Activated CD4-positive, alpha-beta T cell treated with anti-CD3 and anti-CD28 coated beads for 1 hour (primary cell): ENCODE measurements around the gene TMSB10.
A peak's percentile ranks its signal among the peaks of the same experiment; 100 is the strongest.
"Not testable (repeated sequence)": the region's sequence is repeated elsewhere in the genome, so short reads cannot be mapped to it uniquely, and the experiment has no call there.

Source experiments
- DNase-seq: peaks from one replicate; pipeline ENCODE4 v3.0.0-alpha.2; 2020

The TMSB10 gene

DNA sequence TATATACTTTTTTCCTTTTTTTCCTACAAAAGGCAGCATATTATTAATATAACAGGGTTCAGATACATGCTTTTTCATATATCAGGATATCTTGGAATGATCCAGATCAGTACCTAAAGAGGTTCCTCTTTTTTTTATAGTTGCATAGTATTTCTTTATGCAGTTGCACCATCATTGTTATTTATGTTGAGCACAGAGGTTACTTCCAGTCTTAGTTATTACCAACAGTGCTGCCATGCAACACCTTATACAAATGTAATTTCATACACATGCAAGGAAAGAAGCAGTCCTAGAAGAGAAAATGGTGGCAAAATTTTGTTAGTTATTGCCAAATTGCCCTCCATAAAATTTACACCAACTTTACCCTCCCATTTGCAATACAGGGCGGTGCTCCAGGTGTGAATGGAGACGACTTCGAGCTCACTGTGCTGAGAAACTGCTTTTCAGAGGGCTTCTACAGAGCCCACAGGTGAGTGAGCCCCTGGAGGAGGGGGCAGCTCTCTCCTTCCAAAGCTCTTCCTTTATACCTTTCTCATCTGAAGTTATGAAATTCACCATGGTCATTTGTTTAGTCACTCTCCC lies 35.5 kb downstream of the TMSB10 start:
- DNase-seq = no peak

DNA sequence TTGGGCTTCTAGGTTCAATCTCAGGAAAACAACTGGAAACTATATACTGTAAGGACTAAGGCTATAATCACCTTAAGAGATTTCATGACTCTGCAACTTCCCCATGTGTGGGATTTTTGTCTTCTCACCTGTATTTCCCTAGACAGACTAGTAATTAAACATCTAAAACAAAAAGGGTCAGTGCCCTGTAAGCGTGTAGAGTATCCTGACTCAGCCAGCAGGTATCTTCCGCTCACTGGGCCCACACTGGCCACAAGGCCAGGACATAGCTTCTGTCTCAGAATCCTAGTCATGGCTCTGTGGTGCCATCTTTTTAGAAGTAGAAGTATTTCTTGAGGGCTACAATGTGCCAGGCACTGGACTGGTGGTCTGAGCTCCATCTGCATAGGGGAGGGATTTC lies 36.7 kb downstream of the TMSB10 start:
- DNase-seq = no peak

DNA sequence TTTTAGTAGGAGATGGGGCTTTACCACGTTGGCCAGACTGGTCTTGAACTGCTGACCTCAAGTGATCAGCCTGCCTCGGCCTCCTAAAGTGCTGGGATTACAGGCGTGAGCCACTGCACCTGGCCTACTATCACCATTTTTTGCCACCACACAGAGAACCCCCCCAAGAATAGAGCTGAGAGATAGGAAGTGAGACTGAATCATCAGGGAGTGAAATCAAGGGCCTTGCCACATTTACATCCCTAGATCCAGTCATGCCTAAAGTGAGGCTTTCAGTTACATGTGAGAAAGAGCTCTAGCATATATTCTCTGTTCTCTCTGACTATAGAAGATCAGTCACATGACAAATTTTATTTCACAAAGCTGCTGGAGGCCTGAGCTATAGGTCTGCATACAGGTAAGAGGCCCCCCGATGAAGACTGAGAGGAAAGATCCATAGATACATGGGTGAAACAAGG lies 37.5 kb downstream of the TMSB10 start:
- DNase-seq = no peak

DNA sequence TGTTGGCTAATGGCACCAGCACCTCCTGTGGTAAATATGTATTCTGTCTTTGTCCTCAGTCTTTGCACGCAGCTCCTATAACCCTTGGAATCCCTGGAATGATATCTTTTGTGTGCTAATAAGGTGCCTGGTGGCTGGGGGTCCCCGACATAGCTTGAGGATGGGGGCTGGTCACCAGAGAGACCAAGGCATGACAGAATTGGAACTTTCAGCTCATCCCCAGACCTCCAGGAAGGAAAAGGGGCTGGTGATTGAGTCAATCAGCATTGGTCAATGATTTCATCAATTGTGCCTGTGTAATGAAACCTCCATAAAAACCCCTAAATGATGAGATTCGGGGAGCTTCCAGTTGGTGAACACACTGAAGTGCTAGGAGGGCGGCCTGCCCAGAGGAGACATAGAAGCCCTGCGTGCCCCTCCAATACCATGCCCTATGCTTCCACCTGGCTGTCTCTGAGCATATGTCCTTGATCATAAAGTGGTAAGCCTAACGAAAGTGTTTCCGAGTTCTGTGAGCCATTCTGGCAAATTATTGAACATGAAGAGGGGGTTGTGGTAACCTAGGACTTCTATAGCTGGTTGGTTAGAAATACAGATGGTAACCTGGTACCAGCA lies 38.9 kb downstream of the TMSB10 start:
- no peak for DNase-seq

DNA sequence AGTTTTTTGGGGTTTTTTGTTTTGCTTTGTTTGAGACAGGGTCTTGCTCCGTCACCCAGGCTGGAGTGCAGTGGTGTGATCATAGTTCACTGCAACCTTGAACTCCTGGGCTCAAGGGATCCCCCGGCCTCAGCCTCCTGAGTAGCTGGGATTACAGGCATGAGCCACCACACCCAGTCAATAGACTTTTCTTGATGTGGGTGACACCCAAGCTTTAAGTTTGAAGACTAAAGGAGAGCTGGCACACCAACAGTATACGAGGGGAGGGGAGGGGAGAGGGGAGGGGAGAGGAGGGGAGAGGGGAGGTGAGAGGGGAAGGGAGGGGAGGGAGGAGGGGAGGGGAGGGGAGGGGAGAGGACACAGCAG lies 40.4 kb downstream of the TMSB10 start:
- DNase-seq = not testable (repeated sequence)

DNA sequence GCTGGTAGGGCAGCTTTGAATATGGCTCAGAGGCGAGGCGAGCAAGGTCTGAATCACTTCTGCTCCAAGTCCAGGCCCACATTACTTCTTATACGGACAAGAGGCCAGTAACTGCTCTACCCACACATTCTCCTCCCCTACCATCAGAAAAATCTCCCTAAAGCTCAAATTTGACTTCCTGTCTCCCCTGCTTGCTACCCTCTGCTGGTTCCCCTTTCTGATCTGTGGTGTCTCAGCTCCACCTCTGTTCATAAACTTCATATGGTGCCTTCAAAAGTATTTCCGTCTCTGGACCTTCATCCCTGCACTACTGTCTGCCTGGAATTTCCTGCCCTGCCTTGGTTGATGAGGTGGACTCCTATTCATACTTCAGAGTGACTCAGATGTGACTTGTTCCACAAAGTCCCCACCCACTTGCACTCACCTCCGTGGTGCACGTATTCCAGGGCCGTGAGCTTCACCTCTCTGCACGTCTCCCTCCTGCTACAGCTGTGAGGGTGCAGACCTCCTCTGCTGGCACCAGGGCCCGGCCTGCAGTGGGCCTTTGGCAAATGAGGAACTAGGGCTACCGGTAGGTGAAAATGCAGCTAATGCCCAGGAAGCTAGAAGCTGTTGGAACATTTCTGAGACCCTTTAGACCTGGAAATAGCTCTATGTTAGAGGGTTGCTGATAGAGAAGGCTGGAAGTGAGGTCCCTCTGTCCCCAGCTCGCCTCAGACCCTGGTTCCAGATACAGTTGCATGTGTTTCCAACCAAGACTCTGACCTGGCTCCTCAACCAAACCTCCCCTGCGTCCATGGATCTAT lies 41.0 kb downstream of the TMSB10 start:
- DNase-seq = peak; percentile 46

DNA sequence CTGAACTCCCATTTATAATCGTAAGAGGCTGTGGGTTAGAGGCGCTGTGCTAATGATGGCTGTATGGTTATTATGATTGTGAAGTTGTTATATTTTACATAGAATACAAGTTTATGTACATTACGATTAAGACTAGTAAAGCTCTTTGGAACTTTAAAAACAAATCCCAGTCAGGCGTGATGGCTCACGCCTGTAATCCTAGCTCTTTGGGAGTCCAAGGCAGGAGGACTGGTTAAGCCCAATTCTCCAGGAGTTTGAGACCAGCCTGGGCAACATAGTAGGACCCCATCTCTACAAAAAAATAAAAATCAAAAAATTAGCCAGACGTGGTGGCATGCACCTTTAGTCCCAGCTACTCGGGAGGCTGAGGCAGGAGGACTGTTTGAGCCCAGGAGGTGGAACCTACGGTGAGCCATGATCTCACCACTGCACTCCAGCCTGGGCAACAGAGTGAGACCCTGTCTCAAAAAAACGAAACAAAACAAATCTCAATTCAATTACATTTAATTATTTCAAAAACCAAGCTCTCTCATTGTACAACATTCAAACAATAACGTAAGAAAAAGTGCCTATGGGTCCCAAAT lies 41.6 kb downstream of the TMSB10 start:
- no peak for DNase-seq

DNA sequence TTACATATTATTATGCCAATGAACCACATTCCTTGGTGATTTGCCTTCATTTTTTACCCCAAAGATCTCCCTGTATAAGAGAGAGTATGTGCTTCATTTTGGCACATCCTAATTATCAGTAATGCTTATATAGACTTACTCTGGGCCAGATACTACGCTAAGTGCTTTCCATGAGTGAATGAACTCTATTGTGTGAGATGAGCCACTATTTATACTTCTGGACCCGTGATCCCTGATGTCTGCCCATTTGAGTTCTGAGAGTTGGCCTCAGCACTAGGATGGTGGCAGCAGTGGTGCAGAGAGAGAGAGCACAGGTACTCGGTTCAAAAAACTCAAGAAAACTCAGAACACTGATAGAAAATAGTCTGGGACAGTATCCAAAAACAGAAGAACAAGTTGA lies 48.1 kb downstream of the TMSB10 start:
- DNase-seq = no peak

DNA sequence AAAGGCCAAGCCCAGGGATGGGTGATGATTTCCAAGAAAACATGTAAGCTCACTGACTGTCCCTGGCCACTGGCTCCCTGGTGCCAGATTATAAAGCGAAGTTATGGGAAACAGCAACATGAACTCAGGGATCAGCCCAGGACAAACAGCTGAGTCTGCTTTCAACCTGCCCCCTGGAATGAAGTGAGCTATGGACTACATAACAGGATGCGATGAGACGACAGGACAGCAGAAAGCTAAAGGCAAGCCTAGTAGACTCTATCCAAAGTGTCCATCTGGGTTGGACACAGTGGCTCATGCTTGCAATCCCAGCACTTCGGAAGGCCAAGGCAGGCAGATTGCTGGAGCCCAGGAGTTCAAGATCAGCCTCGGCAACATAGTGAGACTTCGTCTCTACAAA lies 48.9 kb downstream of the TMSB10 start:
- DNase-seq = no peak
